Esophagus squamous epithelium (tissue), 5 donors: ENCODE measurements around the gene FAM20A. TPM values are rescaled to one million over a fixed set of nuclear protein-coding genes. Genes with fewer than 3 reads are reported as not detected.

Experiments
- DNase-seq: peaks from one replicate; lab custom pipeline; 2025; lab: John Stamatoyannopoulos, UW
- H3K27ac ChIP-seq, 4 donors: fragments of 200-600 bp; sonication (generic); one replicate each; pipeline ENCODE4 v1.5.1; 2016 to 2019; ENCODE audit warnings: mild to moderate bottlenecking in 1 of 4
- H3K27me3 ChIP-seq, 4 donors: fragments of 200-600 bp; sonication (generic); 1 replicate in 3 of 4; 2 replicates in 1 of 4; pipeline versions ENCODE4 v1.5.1 to v1.6.0; 2017 to 2021; ENCODE audit warnings: antibody characterized with exemption in 1 of 4
- H3K36me3 ChIP-seq, 3 donors: fragments of 200-600 bp; sonication (generic); one replicate each; pipeline ENCODE4 v1.5.1; 2016 to 2019
- H3K4me1 ChIP-seq, 3 donors: fragments of 200-600 bp; sonication (generic); one replicate each; pipeline ENCODE4 v1.5.1; 2017 to 2019
- H3K4me3 ChIP-seq, 4 donors: fragments of 200-600 bp; sonication (generic); 1 replicate in 3 of 4; 2 replicates in 1 of 4; pipeline ENCODE4 v1.5.1; 2016 to 2019; ENCODE audit warnings: mild to moderate bottlenecking in 2 of 4, moderate library complexity in 1 of 4
- H3K9me3 ChIP-seq, 3 donors: fragments of 200-600 bp; sonication (generic); one replicate each; pipeline ENCODE4 v1.5.1; 2016 to 2019
- POLR2A ChIP-seq, 4 donors: fragments of 450-650 bp; IDR thresholded peaks; one replicate each; pipeline ENCODE4 v1.6.1; 2017; ENCODE audit warnings: antibody characterized with exemption in 4 of 4, mild to moderate bottlenecking in 4 of 4, moderate library complexity in 3 of 4
- WGBS, 2 donors: methylation state at CpG; one replicate each; pipeline ENCODE4 v1.1.5; 2018; 5-methylcytosine and 5-hydroxymethylcytosine counted together
- intact Hi-C: fragments of 100-400 bp; cut with DNase I; formaldehyde crosslinking; loops from one replicate; pipeline ENCODE4 v1.15.0; 2022
- total RNA-seq, 4 donors: library from RNA; depleted of rRNA; stranded (reverse); fragments of >200 nt; gene quantifications; one replicate each; pipeline ENCODE4 v1.1.0, GENCODE V29; 2016
- TF ChIP-seq, protein P1 (sequence below), 6 experiments: fragments of 450-650 bp in 4 of 6; fragments of 200-600 bp in 2 of 6; sonication (generic) in 2 of 6; IDR thresholded peaks; one replicate each; pipeline ENCODE4 v1.5.1; 2016 to 2019; ENCODE audit warnings: antibody characterized with exemption in 6 of 6, mild to moderate bottlenecking in 4 of 6, moderate library complexity in 4 of 6
- donor health status: DM: yes; HTN: yes; CAD: no.

Gene FAM20A
- total RNA-seq, 4 donors from 2014 or later, result 4.0 to 15.3 (median 7.8) TPM

DNA sequence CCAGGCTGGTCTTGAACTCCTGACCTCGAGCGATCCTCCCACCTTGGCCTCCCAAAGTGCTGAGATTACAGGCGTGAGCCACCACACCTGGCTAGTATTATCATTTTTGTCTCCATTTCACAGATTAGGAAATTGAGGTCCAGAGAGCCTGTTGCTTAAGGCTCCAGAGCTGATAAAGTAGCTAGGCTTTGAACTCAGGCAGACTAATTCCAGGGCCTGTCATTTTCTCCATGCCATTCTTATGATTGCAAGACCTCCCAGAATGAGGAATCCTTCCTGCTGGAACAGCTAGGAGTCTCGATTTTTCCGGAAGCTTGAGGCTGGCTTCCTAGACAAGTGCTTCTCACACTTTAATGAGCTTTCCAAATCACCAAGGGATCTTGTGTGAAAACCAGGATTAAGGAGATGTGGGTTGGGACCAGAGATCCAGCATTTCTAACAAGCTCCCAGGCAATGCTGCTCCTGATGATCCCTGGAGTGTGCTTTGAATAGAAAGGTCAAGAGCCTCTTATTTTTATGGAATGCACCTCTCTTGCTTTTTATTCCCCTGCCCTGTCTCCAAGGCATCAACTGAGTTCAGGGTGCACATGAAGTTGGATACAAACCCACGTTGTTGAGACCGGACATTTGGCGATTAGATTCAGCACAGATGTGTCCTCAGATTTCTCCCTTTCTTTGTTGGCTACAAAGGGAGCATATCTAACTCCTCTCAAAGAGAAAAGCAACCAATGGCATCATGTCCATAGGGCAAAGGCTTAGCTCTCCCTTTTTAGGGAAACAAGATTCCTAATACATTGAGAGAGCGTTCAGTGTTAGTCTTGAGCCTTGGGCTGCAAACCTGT lies 40.3 kb upstream of the FAM20A start:
- no peaks in the 10 kb centered on the region for H3K9me3 ChIP-seq
- no peak overlapping the region for H3K27ac ChIP-seq
- 72 to 81% methylated on average over 7 to 9 of the region's 9 CpGs for WGBS, 2 donors
- no peak for DNase-seq
- no peaks in the 10 kb centered on the region for H3K36me3 ChIP-seq
- H3K27me3 ChIP-seq, result no peaks in the 10 kb centered on the region
- TF ChIP-seq, protein P1, sequence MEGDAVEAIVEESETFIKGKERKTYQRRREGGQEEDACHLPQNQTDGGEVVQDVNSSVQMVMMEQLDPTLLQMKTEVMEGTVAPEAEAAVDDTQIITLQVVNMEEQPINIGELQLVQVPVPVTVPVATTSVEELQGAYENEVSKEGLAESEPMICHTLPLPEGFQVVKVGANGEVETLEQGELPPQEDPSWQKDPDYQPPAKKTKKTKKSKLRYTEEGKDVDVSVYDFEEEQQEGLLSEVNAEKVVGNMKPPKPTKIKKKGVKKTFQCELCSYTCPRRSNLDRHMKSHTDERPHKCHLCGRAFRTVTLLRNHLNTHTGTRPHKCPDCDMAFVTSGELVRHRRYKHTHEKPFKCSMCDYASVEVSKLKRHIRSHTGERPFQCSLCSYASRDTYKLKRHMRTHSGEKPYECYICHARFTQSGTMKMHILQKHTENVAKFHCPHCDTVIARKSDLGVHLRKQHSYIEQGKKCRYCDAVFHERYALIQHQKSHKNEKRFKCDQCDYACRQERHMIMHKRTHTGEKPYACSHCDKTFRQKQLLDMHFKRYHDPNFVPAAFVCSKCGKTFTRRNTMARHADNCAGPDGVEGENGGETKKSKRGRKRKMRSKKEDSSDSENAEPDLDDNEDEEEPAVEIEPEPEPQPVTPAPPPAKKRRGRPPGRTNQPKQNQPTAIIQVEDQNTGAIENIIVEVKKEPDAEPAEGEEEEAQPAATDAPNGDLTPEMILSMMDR (IDR thresholded peaks at IDR 0.05), result no peak
- no peak for TF ChIP-seq POLR2A (IDR thresholded peaks at IDR 0.05)
- H3K4me3 ChIP-seq, result no peak overlapping the region
- intact Hi-C loops, result no loop called here
- H3K4me1 ChIP-seq, result no peaks in the 10 kb centered on the region

DNA sequence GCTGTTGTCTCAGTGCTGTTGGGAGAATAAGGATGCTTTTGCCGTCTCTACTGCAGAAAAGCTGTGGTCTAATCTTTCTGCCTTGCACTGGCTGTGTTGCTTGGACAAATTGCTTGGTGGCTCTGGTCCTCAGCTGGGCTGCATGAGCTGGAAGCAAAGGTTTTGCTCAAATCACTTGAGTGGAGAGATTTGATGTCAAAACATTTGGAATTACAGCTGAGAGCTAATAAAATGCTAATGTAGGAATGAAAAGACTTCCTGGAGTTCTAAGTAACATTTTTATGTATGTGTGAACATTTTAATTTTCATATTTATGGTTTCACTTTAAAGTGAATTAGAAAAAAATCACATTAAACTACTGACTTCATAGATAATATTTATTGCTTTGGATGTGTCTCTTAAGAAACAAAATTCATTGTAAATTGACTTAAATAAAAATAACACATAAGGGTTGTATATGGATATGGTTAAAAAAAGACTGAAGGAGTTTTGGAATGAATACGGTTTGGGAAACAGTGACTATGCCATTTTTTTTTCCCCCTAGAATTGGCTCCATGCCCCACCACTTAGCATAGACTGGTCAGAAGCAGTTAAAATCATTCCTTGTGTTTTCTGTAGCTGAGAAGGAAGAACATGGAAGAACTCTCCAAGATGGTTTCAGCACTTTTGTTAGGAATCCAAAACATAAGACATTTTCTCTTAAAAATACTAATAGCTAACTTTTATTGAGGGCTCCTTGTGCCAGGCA lies 39.2 kb upstream of the FAM20A start:
- no peaks in the 10 kb centered on the region for H3K27me3 ChIP-seq
- H3K4me1 ChIP-seq, result no peaks in the 10 kb centered on the region
- H3K27ac ChIP-seq, result no peak overlapping the region
- H3K4me3 ChIP-seq, result no peak overlapping the region
- no peaks in the 10 kb centered on the region for H3K36me3 ChIP-seq
- TF ChIP-seq POLR2A (IDR thresholded peaks at IDR 0.05), result no peak
- TF ChIP-seq, protein P1 (IDR thresholded peaks at IDR 0.05), result no peak
- H3K9me3 ChIP-seq, result no peaks in the 10 kb centered on the region
- intact Hi-C loops, result no loop called here
- no peak for DNase-seq
- WGBS, 2 donors, result 57 to 69% methylated on average over 2 of the region's 2 CpGs

DNA sequence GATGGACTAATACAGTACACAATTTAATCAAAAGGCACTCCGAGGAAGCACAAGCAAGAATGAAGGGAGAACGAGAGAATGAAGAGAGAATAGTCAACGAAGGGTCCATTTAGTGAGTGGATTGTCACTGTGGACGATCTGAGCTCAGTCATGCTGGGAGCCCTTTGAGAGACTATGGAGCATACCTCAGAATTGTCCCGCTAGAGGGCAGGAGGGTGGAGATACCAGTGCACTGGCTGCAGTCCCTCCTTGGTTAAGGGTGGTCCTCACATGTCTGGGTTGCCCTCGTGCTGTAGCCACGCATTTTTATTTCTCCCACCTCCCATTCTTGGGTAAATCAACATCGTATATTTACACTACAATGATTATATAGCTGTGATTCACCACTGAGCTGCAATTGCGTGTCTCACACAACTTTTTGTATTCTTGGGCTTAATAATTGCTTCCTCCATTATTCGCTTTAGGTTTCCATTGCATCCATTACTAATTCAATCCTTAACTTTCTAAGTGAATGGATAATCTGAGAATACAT lies 33.2 kb upstream of the FAM20A start:
- Histone ChIP-seq H3K4me1 (no peaks in the 10 kb centered on the region), H3K27me3 (no peaks in the 10 kb centered on the region), H3K27ac (no peak overlapping the region), H3K4me3 (no peak overlapping the region), H3K9me3 (no peaks in the 10 kb centered on the region), H3K36me3 (no peaks in the 10 kb centered on the region)
- WGBS, 2 donors, result 72 to 73% methylated on average over 9 to 10 of the region's 10 CpGs
- TF ChIP-seq, protein P1 (IDR thresholded peaks at IDR 0.05), result no peak
- TF ChIP-seq POLR2A (IDR thresholded peaks at IDR 0.05), result no peak
- intact Hi-C loops, result no loop called here
- no peak for DNase-seq

DNA sequence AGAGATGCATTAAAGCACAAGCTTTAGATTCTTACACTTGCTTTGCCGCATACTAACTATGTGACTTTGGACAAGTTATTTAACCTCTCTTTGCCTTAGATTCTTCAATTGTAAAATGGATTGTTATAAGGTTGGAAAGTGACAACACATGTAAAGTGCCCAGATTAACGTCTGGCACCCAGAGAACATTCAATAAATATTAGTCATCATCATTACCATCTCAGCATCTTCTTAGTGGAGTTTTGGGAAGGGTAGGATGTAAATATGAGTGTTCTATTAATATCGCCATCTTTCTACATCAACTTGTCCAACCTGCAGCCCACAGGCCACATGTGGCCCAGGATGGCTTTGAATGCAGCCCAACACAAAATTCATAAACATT lies 27.4 kb upstream of the FAM20A start:
- Histone ChIP-seq H3K27ac (peak overlapping the region in 2 of 4 donors; percentile 54 to 66), H3K36me3 (no peaks in the 10 kb centered on the region), H3K9me3 (no peaks in the 10 kb centered on the region), H3K4me3 (no peak overlapping the region), H3K4me1 (peaks cover 0 to 28% (median 6%) of the 10 kb centered on the region in 3 donors), H3K27me3 (no peaks in the 10 kb centered on the region)
- 65 to 72% methylated on average over 3 of the region's 3 CpGs for WGBS, 2 donors
- intact Hi-C loops, result no loop called here
- no peak for DNase-seq
- TF ChIP-seq POLR2A (IDR thresholded peaks at IDR 0.05), result no peak
- TF ChIP-seq, protein P1 (IDR thresholded peaks at IDR 0.05), result no peak
